Inferior parietal cortex (tissue), 1 donor: ENCODE data around the gene LIG1.

Source experiments
- DNase-seq: peaks from one replicate; pipeline ENCODE4 v3.0.0-alpha.2; 2016; ENCODE audit errors: extremely low spot score

LIG1 gene

DNA sequence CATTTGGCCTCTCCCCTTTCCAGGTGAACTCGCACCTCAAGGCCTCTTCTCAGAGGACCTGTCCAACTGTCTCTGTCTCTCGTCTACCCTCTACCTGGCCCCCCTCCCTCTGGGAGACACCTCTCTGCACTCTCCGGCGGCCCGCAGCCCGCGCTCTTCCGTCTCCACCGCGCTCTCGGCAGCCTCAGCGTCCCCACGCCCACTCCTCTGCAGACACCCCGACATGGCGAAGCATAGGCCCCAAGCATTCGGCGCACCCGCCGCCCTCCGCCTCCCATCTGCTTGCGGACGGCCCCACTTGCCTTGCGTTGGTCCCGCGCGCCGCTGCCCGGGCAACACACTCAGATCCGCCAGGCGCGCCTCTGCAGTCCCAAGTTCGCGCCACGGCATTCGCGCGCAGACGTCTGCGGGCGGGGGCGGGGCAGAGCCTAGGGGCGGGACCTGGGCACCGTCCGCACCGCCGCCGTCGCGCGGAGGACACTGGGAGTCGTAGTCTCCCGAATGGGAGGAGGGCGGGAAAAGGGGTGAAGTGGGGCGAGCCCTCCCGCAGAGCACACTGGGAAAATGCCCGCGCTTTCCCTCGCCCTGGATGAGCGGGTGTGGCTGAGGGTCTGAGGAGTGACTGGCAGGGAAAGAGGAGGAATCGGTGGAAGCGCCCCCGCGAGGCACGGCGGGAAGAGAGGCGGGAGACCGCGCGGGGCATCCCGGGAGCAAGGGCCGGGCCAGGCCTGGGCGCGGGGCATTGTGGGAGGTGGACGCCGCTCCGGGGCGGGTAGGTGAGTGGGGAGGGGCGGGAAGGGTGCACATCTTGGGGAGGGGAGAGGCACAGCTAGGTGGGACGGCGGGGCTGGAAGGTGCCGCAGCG, at the start of gene LIG1, which contains the start of gene ZSWIM9:
Gene LIG1, minus strand, starts transcription at position 406 of the 865 bp plus-strand sequence. CDS start 4,778 bp downstream, outside the sequence.
Gene ZSWIM9, plus strand, starts transcription at position 742 of the 865 bp plus-strand sequence. CDS start 1,123 bp downstream, outside the sequence.
- peak; percentile 92 for DNase-seq

GRCh38 chr19:48218997-48219396, 48.9 kb upstream of the LIG1 start:
- no peak for DNase-seq

- no peak for DNase-seq
Measured at GRCh38 chr19:48216933-48217332, 46.8 kb upstream of the LIG1 start.

DNA sequence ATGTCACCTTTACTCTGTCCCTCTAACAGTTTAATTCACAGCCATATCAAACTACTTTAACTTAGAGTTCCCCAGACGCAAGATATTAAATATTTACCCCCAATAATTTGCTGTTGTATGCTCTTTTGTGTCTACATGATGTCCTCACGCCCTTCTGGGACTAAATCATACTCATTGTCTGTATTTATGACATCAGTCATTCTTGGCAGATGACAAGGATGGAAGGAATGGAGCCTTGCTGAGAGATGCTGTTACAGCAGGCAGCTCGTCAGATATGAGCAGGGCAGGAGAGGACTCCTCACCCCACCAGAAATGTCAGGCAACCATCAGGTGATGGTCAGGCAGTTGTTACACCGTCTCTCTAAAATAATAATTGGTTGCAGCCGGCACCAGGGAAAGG, 43.8 kb upstream of the LIG1 start:
- DNase-seq: no peak

- no peak for DNase-seq
Measured at GRCh38 chr19:48210005-48210404, 39.9 kb upstream of the LIG1 start.

GRCh38 chr19:48206397-48207093, 36.4 kb upstream of the LIG1 start:
- DNase-seq: no peak

DNA sequence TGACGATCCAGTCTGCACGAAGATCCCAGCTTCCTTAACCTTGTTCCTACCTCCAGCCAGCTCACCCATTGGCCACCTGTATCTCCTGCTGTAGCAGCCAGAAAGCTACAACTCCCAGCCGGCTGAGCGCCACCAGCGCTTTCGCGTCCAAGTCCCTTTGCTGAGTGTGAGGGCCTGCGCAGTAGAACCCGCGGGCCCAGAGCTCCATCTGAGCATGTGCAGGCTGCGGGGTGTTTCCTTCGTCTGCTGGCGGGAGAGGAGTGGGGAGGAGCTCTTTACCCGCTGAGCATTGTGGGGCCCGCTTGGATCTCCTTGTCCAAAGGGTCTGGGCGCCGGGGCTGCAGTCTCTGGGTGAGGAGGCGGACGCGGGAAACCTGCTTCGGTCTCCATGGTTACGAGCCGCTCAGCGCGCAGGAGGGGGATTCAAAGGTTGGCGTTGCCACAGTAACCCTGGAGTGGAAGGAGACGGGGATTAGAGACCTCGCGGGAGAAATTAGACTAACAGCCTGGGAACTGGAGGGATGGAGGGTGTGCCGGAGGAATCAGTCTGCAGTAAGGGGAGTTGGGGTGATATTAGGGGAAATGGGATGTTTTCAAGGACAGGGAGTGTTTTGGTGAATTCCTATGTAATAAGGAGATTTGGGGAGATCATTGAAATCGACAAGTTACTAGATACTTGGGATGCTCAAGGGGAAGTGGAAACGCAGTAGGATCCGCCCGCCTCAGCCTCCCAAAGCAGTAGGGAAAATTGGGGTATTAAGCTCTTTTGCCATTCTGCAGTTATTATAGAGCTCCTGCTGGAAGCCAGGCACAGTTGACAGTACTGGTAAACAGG, 33.9 kb upstream of the LIG1 start:
- peak; percentile 98 for DNase-seq

GRCh38 chr19:48203222-48203793, 33.2 kb upstream of the LIG1 start:
- DNase-seq: no peak

- DNase-seq: no peak
Measured at GRCh38 chr19:48196933-48197665, 27.0 kb upstream of the LIG1 start.

- DNase-seq: no peak
Measured at GRCh38 chr19:48196321-48196763, 26.2 kb upstream of the LIG1 start.

GRCh38 chr19:48194844-48195830, 25.0 kb upstream of the LIG1 start:
- DNase-seq: no peak

- DNase-seq: no peak
Measured at GRCh38 chr19:48194041-48194843, 24.1 kb upstream of the LIG1 start.

DNA sequence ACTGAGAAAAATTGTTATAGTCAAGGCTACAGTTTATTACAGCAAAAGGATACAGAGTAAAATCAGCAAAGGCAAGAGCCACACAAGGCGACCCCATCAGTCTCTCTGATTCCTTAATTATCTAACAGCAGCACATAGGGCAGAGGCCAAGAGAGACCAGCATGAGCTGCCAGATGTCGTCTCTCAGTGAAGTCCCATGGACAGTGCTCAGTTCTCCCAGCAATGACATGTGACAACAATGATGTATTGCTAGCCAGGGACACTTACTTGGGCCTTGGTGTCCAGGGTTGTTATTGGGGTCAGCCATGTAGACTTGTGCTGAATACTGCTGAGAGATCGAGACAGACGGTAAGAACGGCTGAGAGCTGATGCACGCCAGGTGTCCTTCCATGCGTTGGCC, 22.6 kb upstream of the LIG1 start:
- DNase-seq: no peak

GRCh38 chr19:48190885-48191284, 20.7 kb upstream of the LIG1 start:
- no peak for DNase-seq

DNA sequence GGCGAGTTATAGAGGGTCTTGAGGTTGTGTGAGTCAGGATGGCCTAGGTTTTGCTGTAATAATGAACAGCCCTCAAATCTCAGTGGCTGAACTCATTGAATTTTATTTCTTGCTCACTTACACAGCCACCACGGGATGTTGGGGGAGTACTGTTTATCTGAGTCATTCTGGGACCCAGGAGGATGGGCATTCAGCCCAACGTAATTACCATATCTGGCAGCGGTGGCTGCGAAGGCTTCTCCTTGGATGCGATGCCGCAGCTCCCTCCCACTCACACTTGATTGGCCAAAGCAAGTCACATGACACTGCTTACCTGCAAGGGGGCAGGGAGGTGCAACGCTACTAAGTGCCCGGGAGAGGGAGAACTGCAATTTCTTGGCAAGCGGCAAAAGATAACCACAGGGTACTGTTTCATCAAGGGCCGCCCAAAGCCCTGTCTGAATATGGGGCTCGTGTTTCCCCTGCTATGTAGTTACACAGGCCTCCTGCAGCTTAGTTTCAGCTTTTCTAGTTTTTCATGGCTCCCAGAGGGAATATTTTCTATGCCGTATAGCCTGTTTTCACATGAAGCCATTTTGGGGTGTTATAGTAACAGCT, 20.2 kb upstream of the LIG1 start:
- DNase-seq: peak; percentile 87

GRCh38 chr19:48186541-48186991, 16.4 kb upstream of the LIG1 start:
- DNase-seq: no peak

DNA sequence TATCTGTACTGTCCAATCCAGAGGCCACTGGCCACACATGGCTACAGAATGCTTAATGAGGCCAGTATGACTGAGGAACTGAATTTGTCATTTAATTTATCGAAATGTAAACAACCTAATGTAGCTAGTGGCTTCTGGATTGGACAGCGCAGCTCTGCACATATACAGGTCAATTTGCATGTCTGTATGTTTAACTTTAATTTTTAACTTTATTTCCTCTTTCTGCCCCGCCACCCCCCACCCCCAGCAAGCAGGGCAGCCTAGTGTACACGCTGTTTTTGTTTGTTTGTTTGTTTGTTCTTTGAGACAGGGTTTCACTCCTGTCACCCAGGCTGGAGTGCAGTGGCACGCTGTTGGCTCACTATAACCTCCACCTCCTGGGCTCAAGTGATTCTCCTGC, 15.9 kb upstream of the LIG1 start:
- no peak for DNase-seq

- DNase-seq: no peak
Measured at GRCh38 chr19:48183356-48183755, 13.2 kb upstream of the LIG1 start.
